Measurements from ENCODE around the gene TMEM87B. TPM values are rescaled to one million over a fixed set of nuclear protein-coding genes. Genes with fewer than 3 reads are reported as not detected.

TMEM87B gene
- total RNA-seq, 1 donor, result 40.2 TPM

GRCh38 chr2:112162956-112163355 lies 107.9 kb downstream of the TMEM87B start:
- TF ChIP-seq, protein P1, sequence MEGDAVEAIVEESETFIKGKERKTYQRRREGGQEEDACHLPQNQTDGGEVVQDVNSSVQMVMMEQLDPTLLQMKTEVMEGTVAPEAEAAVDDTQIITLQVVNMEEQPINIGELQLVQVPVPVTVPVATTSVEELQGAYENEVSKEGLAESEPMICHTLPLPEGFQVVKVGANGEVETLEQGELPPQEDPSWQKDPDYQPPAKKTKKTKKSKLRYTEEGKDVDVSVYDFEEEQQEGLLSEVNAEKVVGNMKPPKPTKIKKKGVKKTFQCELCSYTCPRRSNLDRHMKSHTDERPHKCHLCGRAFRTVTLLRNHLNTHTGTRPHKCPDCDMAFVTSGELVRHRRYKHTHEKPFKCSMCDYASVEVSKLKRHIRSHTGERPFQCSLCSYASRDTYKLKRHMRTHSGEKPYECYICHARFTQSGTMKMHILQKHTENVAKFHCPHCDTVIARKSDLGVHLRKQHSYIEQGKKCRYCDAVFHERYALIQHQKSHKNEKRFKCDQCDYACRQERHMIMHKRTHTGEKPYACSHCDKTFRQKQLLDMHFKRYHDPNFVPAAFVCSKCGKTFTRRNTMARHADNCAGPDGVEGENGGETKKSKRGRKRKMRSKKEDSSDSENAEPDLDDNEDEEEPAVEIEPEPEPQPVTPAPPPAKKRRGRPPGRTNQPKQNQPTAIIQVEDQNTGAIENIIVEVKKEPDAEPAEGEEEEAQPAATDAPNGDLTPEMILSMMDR (IDR thresholded peaks at IDR 0.05; ENCODE audit: insufficient read depth, low read length), result no peak
- DNase-seq (ENCODE audit: low read depth), result no peak

GRCh38 chr2:112163541-112163981 lies 108.5 kb downstream of the TMEM87B start:
- H3K4me3 ChIP-seq (ENCODE audit: low read depth, low read length), result no peak overlapping the region
- TF ChIP-seq, protein P1 (IDR thresholded peaks at IDR 0.05; ENCODE audit: insufficient read depth, low read length), result no peak
- no peak for DNase-seq (ENCODE audit: low read depth)

More at GRCh38 chr2:112162956-112163355, 107.9 kb downstream of the TMEM87B start:
- H3K4me3 ChIP-seq (ENCODE audit: low read depth, low read length), result no peak overlapping the region

GRCh38 chr2:112164876-112165275 lies 109.8 kb downstream of the TMEM87B start:
- DNase-seq (ENCODE audit: low read depth), result no peak

DNA sequence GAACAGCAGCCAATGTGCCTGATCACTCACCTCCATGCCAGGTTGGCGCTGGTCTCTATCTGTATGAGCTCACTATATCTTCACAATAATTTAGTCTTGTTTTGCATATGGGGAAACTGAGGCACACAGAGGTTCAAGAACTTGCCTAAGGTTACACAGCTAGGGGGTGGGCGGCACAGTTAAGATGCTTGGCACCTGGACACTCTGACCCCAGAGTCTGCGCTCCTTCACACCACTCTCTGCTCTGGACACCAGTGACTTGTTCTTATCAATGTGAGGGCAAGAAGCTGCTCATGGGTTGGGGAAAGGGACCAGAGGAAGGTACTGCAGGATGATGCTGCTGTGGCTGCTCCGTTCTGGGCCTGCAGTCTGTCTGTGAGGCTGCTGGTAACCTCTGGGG lies 110.2 kb downstream of the TMEM87B start:
- H3K4me3 ChIP-seq (ENCODE audit: low read depth, low read length), result no peak overlapping the region
- TF ChIP-seq, protein P1 (IDR thresholded peaks at IDR 0.05; ENCODE audit: insufficient read depth, low read length), result no peak
- DNase-seq (ENCODE audit: low read depth), result no peak

More at GRCh38 chr2:112164876-112165275, 109.8 kb downstream of the TMEM87B start:
- TF ChIP-seq, protein P1 (IDR thresholded peaks at IDR 0.05; ENCODE audit: insufficient read depth, low read length), result no peak
- H3K4me3 ChIP-seq (ENCODE audit: low read depth, low read length), result no peak overlapping the region

GRCh38 chr2:112166806-112167499 lies 111.9 kb downstream of the TMEM87B start:
- TF ChIP-seq, protein P1 (IDR thresholded peaks at IDR 0.05; ENCODE audit: insufficient read depth, low read length), result no peak
- no peak overlapping the region for H3K4me3 ChIP-seq (ENCODE audit: low read depth, low read length)
- DNase-seq (ENCODE audit: low read depth), result no peak

GRCh38 chr2:112168422-112169124 lies 113.5 kb downstream of the TMEM87B start:
- TF ChIP-seq, protein P1 (IDR thresholded peaks at IDR 0.05; ENCODE audit: insufficient read depth, low read length), result no peak
- no peak for DNase-seq (ENCODE audit: low read depth)
- H3K4me3 ChIP-seq (ENCODE audit: low read depth, low read length), result no peak overlapping the region

Other genes with a start within 250 kb of the TMEM87B start
- 61.1 and 105 TPM in 2 replicates for gene ANAPC1, start 171.1 kb upstream of the TMEM87B start, total RNA-seq (ENCODE audit: low replicate concordance)
- gene MERTK, start 156.7 kb upstream of the TMEM87B start, total RNA-seq (ENCODE audit: low replicate concordance), result 0.65 and 2.4 TPM in 2 replicates
- gene FBLN7, start 83.1 kb downstream of the TMEM87B start, total RNA-seq (ENCODE audit: low replicate concordance), result 3.2 and 7.8 TPM in 2 replicates
- 17.4 and 45.1 TPM in 2 replicates for gene ZC3H8, start 199.8 kb downstream of the TMEM87B start, total RNA-seq (ENCODE audit: low replicate concordance)
- gene ZC3H6, start 220.3 kb downstream of the TMEM87B start, total RNA-seq (ENCODE audit: low replicate concordance), result 2.9 and 7.5 TPM in 2 replicates